Ascending aorta (tissue), 2 donors: ENCODE results near the gene NPDC1. TPM values are rescaled to one million over a fixed set of nuclear protein-coding genes. Genes with fewer than 3 reads are reported as not detected.

Experiments used
- DNase-seq, 2 donors: peaks; one replicate each; pipeline ENCODE4 v3.0.0-alpha.2; 2019; ENCODE audit warnings: low spot score in 2 of 2
- H3K27ac ChIP-seq, 2 donors: fragments of 200-600 bp; sonication (generic); one replicate each; pipeline ENCODE4 v1.5.1; 2016 to 2017; ENCODE audit warnings: mild to moderate bottlenecking in 1 of 2
- H3K27me3 ChIP-seq: fragments of 200-600 bp; sonication (generic); one replicate; pipeline ENCODE4 v1.5.1; 2017
- H3K36me3 ChIP-seq, 2 donors: fragments of 200-600 bp; sonication (generic); one replicate each; pipeline ENCODE4 v1.5.1; 2016
- H3K4me1 ChIP-seq, 2 donors: fragments of 200-600 bp; sonication (generic); one replicate each; pipeline ENCODE4 v1.5.1; 2016 to 2017; ENCODE audit warnings: mild to moderate bottlenecking in 1 of 2
- H3K4me3 ChIP-seq, 2 donors: fragments of 200-600 bp; sonication (generic); one replicate each; pipeline ENCODE4 v1.5.1; 2016 to 2017; ENCODE audit warnings: mild to moderate bottlenecking in 1 of 2
- H3K9me3 ChIP-seq, 2 donors: fragments of 200-600 bp; sonication (generic); one replicate each; pipeline ENCODE4 v1.5.1; 2016
- CTCF ChIP-seq, 3 experiments: fragments of 200-600 bp in 2 of 3; fragments of 450-650 bp in 1 of 3; sonication (generic) in 2 of 3; IDR thresholded peaks; one replicate each; pipeline ENCODE4 v1.5.1; 2016 to 2019; ENCODE audit warnings: antibody characterized with exemption in 3 of 3, mild to moderate bottlenecking in 1 of 3, moderate library complexity in 1 of 3
- intact Hi-C: fragments of 100-400 bp; cut with DNase I; formaldehyde crosslinking; loops from one replicate; pipeline ENCODE4 v1.15.1; 2023
- total RNA-seq: library from RNA; depleted of rRNA; stranded (reverse); fragments of >200 nt; gene quantifications from one replicate; pipeline ENCODE4 v1.1.0, GENCODE V29; 2016

The NPDC1 gene
- total RNA-seq, 1 donor from 2014 or later, result 579 TPM

GRCh38 chr9:137000177-137000930, 45.6 kb downstream of the NPDC1 start:
- Histone ChIP-seq H3K36me3 (no peaks in the 10 kb centered on the region), H3K27me3 (no peaks in the 10 kb centered on the region), H3K9me3 (no peaks in the 10 kb centered on the region), H3K4me3 (no peak overlapping the region), H3K4me1 (peaks cover 9 to 13% of the 10 kb centered on the region in 2 donors), H3K27ac (no peak overlapping the region)
- TF ChIP-seq CTCF (IDR thresholded peaks at IDR 0.05), result no peak
- intact Hi-C loops, result no loop called here
- DNase-seq, result no peak

GRCh38 chr9:136997830-136998234, 48.1 kb downstream of the NPDC1 start:
- peak overlapping the region in 1 of 2 donors; percentile 5 for H3K27ac ChIP-seq
- no peak overlapping the region for H3K4me3 ChIP-seq
- no peaks in the 10 kb centered on the region for H3K9me3 ChIP-seq
- H3K27me3 ChIP-seq, result no peaks in the 10 kb centered on the region
- no peaks in the 10 kb centered on the region for H3K36me3 ChIP-seq
- TF ChIP-seq CTCF (IDR thresholded peaks at IDR 0.05), result no peak
- peaks cover 17 to 26% of the 10 kb centered on the region in 2 donors for H3K4me1 ChIP-seq
- DNase-seq, result no peak
- intact Hi-C loops, result loop anchor here (5.0 kb wide), 1 partner anchor 111 kb away; the partner anchor contains the start of gene TRAF2

GRCh38 chr9:136997371-136997770, 48.6 kb downstream of the NPDC1 start:
- H3K27me3 ChIP-seq, result no peaks in the 10 kb centered on the region
- H3K4me3 ChIP-seq, result no peak overlapping the region
- H3K36me3 ChIP-seq, result no peaks in the 10 kb centered on the region
- H3K27ac ChIP-seq, result peak overlapping the region in 1 of 2 donors; percentile 5
- peaks cover 21 to 29% of the 10 kb centered on the region in 2 donors for H3K4me1 ChIP-seq
- no peak for TF ChIP-seq CTCF (IDR thresholded peaks at IDR 0.05)
- no peak for DNase-seq
- H3K9me3 ChIP-seq, result no peaks in the 10 kb centered on the region
- intact Hi-C loops, result loop anchor here (5.0 kb wide), 1 partner anchor 110 kb away; the partner anchor contains the start of gene TRAF2

- Histone ChIP-seq H3K27ac (peak within 1 kb of the TSS; percentile 60 to 67), H3K4me1 (peaks cover 21 to 29% of the 10 kb centered on the region in 2 donors), H3K4me3 (peak within 1 kb of the TSS; percentile 27 to 52), H3K36me3 (no peaks in the 10 kb centered on the region), H3K9me3 (no peaks in the 10 kb centered on the region), H3K27me3 (no peaks in the 10 kb centered on the region)
- no peak for DNase-seq
- no peak for TF ChIP-seq CTCF (IDR thresholded peaks at IDR 0.05)
- intact Hi-C loops, result loop anchor here (5.0 kb wide), 1 partner anchor 109 kb away; the partner anchor contains the start of gene TRAF2
These were observed 49.4 kb downstream of the NPDC1 start, which contains the start of gene CLIC3 for GRCh38 chr9:136996361-136997292. CLIC3 (minus strand) TSS chr9:136996568; CDS start chr9:136996543, 25 bp downstream.

- H3K4me1 ChIP-seq, result peaks cover 21 to 29% of the 10 kb centered on the region in 2 donors
- H3K27ac ChIP-seq, result peak overlapping the region; percentile 60 to 67
- no peaks in the 10 kb centered on the region for H3K27me3 ChIP-seq
- no peak for DNase-seq
- H3K9me3 ChIP-seq, result no peaks in the 10 kb centered on the region
- H3K4me3 ChIP-seq, result peak overlapping the region; percentile 27 to 52
- intact Hi-C loops, result loop anchor here (5.0 kb wide), 1 partner anchor 109 kb away; the partner anchor contains the start of gene TRAF2
- H3K36me3 ChIP-seq, result no peaks in the 10 kb centered on the region
- TF ChIP-seq CTCF (IDR thresholded peaks at IDR 0.05), result no peak
These were observed 50.1 kb downstream of the NPDC1 start for GRCh38 chr9:136995772-136996311.
